Measurements from ENCODE around the gene CCM2.

Gene CCM2

DNA sequence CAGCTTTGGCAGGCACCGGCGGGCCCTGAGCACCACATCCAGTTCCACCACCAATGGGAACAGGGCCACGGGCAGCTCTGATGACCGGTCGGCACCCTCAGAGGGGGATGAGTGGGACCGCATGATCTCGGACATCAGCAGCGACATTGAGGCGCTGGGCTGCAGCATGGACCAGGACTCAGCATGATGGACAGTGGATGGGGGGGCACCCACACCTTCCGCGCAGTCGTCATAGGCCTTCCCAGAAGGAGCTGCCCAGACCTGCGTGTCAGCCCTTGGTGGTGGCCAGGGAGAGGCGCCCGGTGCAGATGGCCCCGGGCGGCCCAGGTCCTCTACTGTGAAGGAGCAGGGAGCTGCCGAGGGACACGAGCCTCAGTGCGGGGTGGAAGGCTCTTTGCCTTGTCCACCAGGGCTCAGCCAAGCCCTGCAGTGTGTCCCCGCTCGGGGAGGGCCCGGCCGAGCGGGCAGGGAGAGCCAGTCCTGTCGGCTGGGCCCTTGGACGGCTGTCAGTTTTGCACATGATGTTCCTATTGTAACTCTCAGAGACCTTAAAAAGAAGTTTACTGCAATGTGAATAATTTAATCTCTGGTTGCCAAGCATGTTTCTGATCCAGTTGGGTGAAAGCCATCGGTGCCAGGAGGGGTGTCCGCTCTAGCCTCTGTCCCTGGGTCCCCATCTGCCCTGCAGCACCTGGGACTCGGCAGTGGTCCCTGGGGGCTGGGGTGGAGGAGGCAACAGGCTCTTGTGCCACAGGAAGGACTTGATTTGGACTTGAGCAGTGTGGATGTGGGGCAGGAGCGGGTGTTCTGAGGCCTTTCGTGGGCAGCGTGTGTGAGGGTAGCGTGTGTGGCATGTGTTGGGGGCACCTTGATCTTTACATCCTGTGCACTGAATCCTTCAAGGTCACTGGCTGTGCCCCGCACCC lies 76.1 kb downstream of the CCM2 start:
- Histone ChIP-seq H2AFZ (ENCODE audit: low read length, unreplicated experiment) (no peak overlapping the region), H3K36me3 (ENCODE audit: insufficient read depth, low read length) (no peaks in the 10 kb centered on the region), H3K4me3 (ENCODE audit: low read depth, low read length) (no peak overlapping the region), H3K27me3 (ENCODE audit: insufficient read depth, low read length) (no peaks in the 10 kb centered on the region), H3K79me2 (ENCODE audit: control insufficient read depth, insufficient read depth, low read length, unreplicated experiment) (no peaks in the 10 kb centered on the region), H3K4me1 (ENCODE audit: control insufficient read depth, insufficient read depth, low read length, unreplicated experiment) (peaks cover 11% of the 10 kb centered on the region), H3K27ac (ENCODE audit: low read depth, low read length) (no peak overlapping the region)

DNA sequence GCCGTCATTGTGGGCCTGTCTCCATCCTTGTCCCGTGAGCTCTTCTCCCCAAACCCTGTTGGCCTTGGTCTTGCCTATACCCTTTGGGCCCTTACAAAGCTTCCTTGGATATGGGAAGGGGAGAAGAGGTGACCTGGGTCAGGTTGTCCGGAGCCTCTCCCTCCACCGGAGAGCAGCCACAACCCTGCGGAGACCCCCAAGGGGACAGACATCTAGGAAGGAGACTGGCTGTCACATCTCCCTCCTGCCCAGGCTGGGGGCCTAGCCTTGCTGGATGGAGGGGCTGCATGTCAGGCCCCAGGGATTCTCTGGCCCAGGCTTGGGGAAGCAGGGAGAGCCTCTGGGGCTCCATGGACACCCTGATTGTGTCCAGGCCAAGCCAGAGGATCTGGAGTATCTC lies 76.9 kb downstream of the CCM2 start:
- Histone ChIP-seq H3K36me3 (ENCODE audit: insufficient read depth, low read length) (no peaks in the 10 kb centered on the region), H3K4me1 (ENCODE audit: control insufficient read depth, insufficient read depth, low read length, unreplicated experiment) (peaks cover 3% of the 10 kb centered on the region), H3K79me2 (ENCODE audit: control insufficient read depth, insufficient read depth, low read length, unreplicated experiment) (no peaks in the 10 kb centered on the region), H2AFZ (ENCODE audit: low read length, unreplicated experiment) (no peak overlapping the region), H3K4me3 (ENCODE audit: low read depth, low read length) (no peak overlapping the region), H3K27me3 (ENCODE audit: insufficient read depth, low read length) (no peaks in the 10 kb centered on the region), H3K27ac (ENCODE audit: low read depth, low read length) (no peak overlapping the region)

DNA sequence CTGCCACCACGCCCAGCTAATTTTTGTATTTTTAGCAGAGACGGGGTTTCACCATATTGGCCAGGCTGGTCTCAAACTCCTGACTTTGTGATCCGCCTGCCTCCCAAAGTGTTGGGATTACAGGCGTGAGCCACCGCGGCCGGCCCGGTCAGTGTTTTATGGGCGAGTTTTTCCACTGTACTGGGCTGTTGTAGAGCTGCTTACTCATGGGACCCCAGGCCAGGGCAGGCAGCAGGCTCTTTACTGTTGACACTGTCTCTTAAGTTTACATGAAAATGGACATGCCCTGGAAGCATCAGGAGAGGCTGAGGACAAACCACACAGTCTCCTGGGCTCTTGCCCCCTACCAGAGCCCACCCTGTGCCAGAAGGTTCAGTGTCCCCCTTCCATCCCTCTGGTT lies 77.6 kb downstream of the CCM2 start:
- no peak overlapping the region for H3K27ac ChIP-seq (ENCODE audit: low read depth, low read length)
- H2AFZ ChIP-seq (ENCODE audit: low read length, unreplicated experiment): no peak overlapping the region
- no peaks in the 10 kb centered on the region for H3K36me3 ChIP-seq (ENCODE audit: insufficient read depth, low read length)
- H3K27me3 ChIP-seq (ENCODE audit: insufficient read depth, low read length): no peaks in the 10 kb centered on the region
- H3K4me3 ChIP-seq (ENCODE audit: low read depth, low read length): no peak overlapping the region
- H3K79me2 ChIP-seq (ENCODE audit: control insufficient read depth, insufficient read depth, low read length, unreplicated experiment): no peaks in the 10 kb centered on the region
- H3K4me1 ChIP-seq (ENCODE audit: control insufficient read depth, insufficient read depth, low read length, unreplicated experiment): no peaks in the 10 kb centered on the region

DNA sequence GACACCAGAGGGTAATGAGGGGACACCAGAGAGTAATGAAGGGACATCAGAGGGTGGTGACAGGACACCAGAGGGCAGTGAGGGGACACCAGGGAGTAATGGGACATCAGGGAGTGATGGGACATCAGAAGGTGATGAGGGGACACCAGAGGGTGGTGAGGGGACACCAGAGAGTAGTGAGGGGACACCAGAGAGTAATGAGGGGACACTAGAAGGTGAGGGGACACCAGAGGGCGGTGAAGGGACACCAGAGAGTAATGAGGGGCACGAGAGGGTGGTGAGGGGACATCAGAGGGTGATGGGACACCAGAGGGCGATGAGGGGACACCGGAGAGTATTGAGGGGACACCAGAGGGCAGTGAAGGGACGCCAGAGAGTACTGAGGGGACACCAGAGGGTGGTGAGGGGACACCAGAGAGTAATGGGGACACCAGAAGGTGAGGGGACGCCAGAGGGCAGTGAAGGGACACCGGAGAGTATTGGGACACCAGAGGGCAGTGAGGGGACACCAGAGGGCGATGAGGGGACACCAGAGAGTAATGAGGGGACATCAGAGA lies 78.2 kb downstream of the CCM2 start:
- Histone ChIP-seq H3K4me3 (ENCODE audit: low read depth, low read length) (no peak overlapping the region), H3K36me3 (ENCODE audit: insufficient read depth, low read length) (no peaks in the 10 kb centered on the region), H3K27me3 (ENCODE audit: insufficient read depth, low read length) (no peaks in the 10 kb centered on the region), H2AFZ (ENCODE audit: low read length, unreplicated experiment) (no peak overlapping the region), H3K27ac (ENCODE audit: low read depth, low read length) (no peak overlapping the region), H3K4me1 (ENCODE audit: control insufficient read depth, insufficient read depth, low read length, unreplicated experiment) (no peaks in the 10 kb centered on the region), H3K79me2 (ENCODE audit: control insufficient read depth, insufficient read depth, low read length, unreplicated experiment) (no peaks in the 10 kb centered on the region)

DNA sequence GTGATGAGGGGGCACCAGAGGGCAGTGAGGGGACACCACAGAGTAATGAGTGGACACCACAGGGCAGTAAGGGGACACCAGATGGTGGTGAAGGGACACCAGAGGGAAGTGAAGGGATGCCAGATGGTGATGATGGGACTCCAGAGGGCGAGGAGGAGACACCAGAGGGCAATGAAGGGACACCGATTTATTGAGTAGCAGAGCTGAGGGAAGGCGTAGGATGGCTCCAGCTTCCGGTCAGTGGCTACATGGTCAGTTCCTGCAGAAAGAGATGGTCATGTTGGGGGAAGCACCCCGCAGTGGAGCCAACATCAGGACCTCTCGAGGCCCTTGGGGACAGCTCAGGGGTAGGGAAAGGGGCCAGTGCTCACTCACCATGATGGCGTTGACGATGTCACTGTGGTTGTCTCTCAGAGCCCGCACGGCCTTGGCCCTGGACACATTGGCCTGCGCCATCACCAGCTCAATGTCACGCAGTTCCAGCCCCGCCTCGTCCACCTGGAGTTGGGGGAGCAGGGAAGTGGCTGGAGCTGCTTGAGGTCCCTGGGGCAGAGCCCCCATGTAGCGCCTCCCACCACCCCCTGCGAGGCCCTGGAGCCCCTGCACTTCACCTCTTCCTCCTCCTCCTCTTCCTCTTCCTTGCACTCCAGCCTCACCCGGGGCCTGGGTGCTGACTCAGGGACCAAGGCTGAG lies 80.4 kb downstream of the CCM2 start:
- Histone ChIP-seq H3K27ac (ENCODE audit: low read depth, low read length) (no peak overlapping the region), H3K36me3 (ENCODE audit: insufficient read depth, low read length) (no peaks in the 10 kb centered on the region), H2AFZ (ENCODE audit: low read length, unreplicated experiment) (no peak overlapping the region)

DNA sequence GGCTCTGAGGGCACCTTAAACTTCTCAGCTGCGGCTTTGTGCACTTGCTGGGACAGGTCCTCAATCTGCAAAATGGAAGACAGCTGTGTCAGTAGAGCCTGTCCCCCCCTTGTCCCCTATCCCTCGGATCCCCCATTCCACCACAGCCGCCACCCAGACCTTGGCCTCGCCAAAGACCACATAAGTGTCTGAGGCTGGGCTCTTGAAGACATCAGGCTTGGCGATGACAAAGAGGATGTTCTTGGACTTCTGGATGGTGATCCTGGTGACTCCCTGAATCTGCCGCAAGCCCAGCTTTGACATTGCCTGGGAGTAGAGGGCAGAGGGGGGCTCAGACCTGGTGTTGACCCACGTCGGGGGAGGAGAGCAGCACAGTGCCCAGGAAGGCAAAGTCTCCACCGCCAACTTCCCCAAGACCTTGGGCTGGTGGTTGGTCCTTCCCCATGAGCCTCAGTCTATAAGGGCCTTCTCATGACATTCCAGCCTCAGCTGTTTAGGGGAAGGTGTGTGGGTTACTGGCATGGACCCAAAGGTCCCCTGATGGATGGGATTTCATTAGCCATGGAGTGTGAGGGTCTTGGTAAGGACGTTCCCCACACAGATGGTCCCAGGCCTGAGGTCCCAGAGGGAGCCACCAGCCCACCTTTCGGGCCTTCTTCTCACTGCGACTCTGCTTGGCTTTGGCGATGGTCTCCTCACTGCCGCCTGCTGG lies 81.1 kb downstream of the CCM2 start:
- no peaks in the 10 kb centered on the region for H3K36me3 ChIP-seq (ENCODE audit: insufficient read depth, low read length)
- no peak overlapping the region for H3K27ac ChIP-seq (ENCODE audit: low read depth, low read length)
- H3K4me3 ChIP-seq (ENCODE audit: low read depth, low read length): no peak overlapping the region
- H3K27me3 ChIP-seq (ENCODE audit: insufficient read depth, low read length): no peaks in the 10 kb centered on the region
- H2AFZ ChIP-seq (ENCODE audit: low read length, unreplicated experiment): no peak overlapping the region
- H3K4me1 ChIP-seq (ENCODE audit: control insufficient read depth, insufficient read depth, low read length, unreplicated experiment): no peaks in the 10 kb centered on the region
- no peaks in the 10 kb centered on the region for H3K79me2 ChIP-seq (ENCODE audit: control insufficient read depth, insufficient read depth, low read length, unreplicated experiment)

More for the DNA sequence above, 80.4 kb downstream of the CCM2 start:
- no peaks in the 10 kb centered on the region for H3K4me1 ChIP-seq (ENCODE audit: control insufficient read depth, insufficient read depth, low read length, unreplicated experiment)
- H3K79me2 ChIP-seq (ENCODE audit: control insufficient read depth, insufficient read depth, low read length, unreplicated experiment): no peaks in the 10 kb centered on the region
- no peaks in the 10 kb centered on the region for H3K27me3 ChIP-seq (ENCODE audit: insufficient read depth, low read length)
- no peak overlapping the region for H3K4me3 ChIP-seq (ENCODE audit: low read depth, low read length)

DNA sequence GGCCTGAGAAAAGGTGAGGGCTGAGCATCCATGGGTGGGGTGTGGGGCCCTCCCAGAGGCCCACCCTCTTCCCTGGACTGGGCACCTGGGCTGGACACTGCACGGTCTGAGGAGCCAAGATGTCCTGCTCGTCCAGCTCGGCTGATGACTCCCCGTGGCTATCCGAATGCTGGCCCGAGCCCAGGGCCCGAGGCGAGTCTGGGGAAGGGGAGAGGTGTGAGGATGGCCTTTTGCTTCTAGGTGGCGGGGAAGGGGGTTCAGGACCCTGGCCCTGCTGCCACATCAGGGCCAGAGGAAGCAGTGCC lies 81.6 kb downstream of the CCM2 start:
- Histone ChIP-seq H3K4me1 (ENCODE audit: control insufficient read depth, insufficient read depth, low read length, unreplicated experiment) (no peaks in the 10 kb centered on the region), H2AFZ (ENCODE audit: low read length, unreplicated experiment) (no peak overlapping the region), H3K4me3 (ENCODE audit: low read depth, low read length) (no peak overlapping the region), H3K79me2 (ENCODE audit: control insufficient read depth, insufficient read depth, low read length, unreplicated experiment) (no peaks in the 10 kb centered on the region), H3K36me3 (ENCODE audit: insufficient read depth, low read length) (no peaks in the 10 kb centered on the region), H3K27me3 (ENCODE audit: insufficient read depth, low read length) (no peaks in the 10 kb centered on the region), H3K27ac (ENCODE audit: low read depth, low read length) (no peak overlapping the region)

DNA sequence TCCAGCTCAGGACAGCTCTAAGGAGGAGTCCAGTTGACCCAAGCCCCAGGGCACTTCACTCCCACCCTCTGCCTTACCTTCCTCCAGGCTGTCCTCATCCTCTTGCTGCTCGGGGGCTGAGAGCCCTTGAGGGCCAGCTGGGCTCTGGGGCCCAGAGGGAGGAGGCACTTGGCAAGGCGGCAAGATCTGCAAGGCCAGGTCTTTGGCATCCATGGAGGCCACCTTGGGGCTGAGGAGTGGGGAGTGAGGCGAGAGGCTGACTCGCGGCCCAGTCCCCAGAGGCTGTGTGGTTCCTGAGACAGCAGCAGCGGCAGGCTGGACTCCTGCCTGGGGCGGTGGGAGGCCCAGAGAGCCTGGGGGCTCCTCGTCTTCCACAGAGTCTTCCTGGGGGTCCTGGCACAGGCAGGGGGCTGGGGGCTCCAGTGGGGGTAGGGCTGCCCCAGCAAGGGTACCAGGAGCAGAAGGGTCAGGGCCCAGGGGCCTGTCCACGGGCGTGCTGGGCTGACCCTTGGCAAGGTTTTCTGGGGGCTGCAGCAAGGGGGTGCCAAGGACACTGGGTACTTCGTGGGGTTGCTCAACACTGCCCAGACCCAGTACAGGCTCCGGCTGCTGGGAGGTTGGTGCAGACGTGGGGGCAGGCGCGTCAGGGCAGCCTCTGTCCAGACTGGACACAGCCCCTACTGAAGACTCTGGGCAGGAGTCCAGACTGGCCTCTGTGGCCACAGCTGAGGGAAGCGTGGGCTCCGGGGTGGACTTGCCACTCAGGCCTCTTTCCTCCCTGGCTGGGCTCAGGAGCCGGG lies 82.2 kb downstream of the CCM2 start:
- H3K27me3 ChIP-seq (ENCODE audit: insufficient read depth, low read length): no peaks in the 10 kb centered on the region
- H3K36me3 ChIP-seq (ENCODE audit: insufficient read depth, low read length): no peaks in the 10 kb centered on the region
- H2AFZ ChIP-seq (ENCODE audit: low read length, unreplicated experiment): no peak overlapping the region
- H3K4me1 ChIP-seq (ENCODE audit: control insufficient read depth, insufficient read depth, low read length, unreplicated experiment): no peaks in the 10 kb centered on the region
- H3K4me3 ChIP-seq (ENCODE audit: low read depth, low read length): no peak overlapping the region
- no peaks in the 10 kb centered on the region for H3K79me2 ChIP-seq (ENCODE audit: control insufficient read depth, insufficient read depth, low read length, unreplicated experiment)
- H3K27ac ChIP-seq (ENCODE audit: low read depth, low read length): no peak overlapping the region

DNA sequence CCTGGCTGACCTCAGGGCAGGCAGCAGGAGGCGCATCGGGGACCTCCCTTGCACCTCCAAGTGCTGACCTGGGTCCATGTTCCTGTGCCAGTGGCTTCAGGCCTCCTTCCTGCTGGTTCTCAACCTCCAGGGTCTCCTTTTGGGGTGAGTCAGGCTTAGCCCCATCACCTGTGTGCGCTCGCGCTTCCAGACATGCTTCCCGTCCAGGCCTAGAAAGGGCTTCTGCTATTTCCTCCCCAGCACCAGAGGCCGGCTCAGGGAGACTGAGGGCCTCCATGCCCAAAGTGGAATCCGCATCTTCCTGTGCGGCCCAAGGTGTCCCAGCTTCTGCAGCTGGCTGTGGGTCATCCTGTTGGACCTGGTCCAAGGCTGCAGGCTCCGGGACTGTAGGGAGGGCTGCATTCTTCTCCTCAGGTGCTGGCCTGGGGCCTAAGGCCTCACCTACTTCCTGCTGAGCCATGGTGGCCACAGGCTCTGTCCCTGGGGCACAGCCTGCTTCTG lies 82.9 kb downstream of the CCM2 start:
- no peak overlapping the region for H3K27ac ChIP-seq (ENCODE audit: low read depth, low read length)

DNA sequence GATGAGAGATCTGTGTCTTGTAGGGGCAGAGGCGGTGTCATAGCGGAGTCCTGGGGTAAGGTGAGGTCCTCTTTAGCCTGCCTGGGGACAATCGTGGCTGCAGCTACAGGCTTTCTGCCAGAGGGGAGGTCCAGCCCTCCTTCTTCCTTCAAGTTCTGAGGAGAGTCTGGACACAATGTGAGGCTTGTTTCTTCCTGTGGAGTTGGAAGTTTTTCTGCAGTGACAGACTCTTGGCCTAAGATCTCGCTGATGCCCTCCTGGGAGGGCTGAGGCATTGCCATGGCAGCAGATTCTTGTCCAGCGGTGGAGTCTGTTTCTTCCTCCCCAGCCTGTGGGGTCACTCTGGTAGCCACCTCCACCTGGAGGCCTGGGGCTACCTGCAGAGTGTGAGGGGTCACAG lies 84.3 kb downstream of the CCM2 start:
- Histone ChIP-seq H3K27ac (ENCODE audit: low read depth, low read length) (no peak overlapping the region), H3K4me1 (ENCODE audit: control insufficient read depth, insufficient read depth, low read length, unreplicated experiment) (no peaks in the 10 kb centered on the region), H2AFZ (ENCODE audit: low read length, unreplicated experiment) (no peak overlapping the region)

More for the DNA sequence above, 82.9 kb downstream of the CCM2 start:
- Histone ChIP-seq H3K4me1 (ENCODE audit: control insufficient read depth, insufficient read depth, low read length, unreplicated experiment) (no peaks in the 10 kb centered on the region), H3K79me2 (ENCODE audit: control insufficient read depth, insufficient read depth, low read length, unreplicated experiment) (no peaks in the 10 kb centered on the region), H3K36me3 (ENCODE audit: insufficient read depth, low read length) (no peaks in the 10 kb centered on the region), H3K4me3 (ENCODE audit: low read depth, low read length) (no peak overlapping the region), H3K27me3 (ENCODE audit: insufficient read depth, low read length) (no peaks in the 10 kb centered on the region), H2AFZ (ENCODE audit: low read length, unreplicated experiment) (no peak overlapping the region)

More for the DNA sequence above, 84.3 kb downstream of the CCM2 start:
- Histone ChIP-seq H3K4me3 (ENCODE audit: low read depth, low read length) (no peak overlapping the region), H3K36me3 (ENCODE audit: insufficient read depth, low read length) (no peaks in the 10 kb centered on the region), H3K79me2 (ENCODE audit: control insufficient read depth, insufficient read depth, low read length, unreplicated experiment) (no peaks in the 10 kb centered on the region), H3K27me3 (ENCODE audit: insufficient read depth, low read length) (peaks cover 3% of the 10 kb centered on the region; the same call in 1 of the 2 replicates)
